GM21367 (cell line): Measurements from ENCODE around the gene MROH9.

Experiments used
- ATAC-seq: cut with Tn5 transposase; IDR thresholded peaks from one replicate; pipeline ENCODE4 v1.9.1; 2021; ENCODE audit not compliant: unreplicated experiment

MROH9 gene

GRCh38 chr1:170964506-170964905 is 29.2 kb downstream of the MROH9 start:
- ATAC-seq, result no peak

GRCh38 chr1:170967042-170967910 is 31.9 kb downstream of the MROH9 start:
- peak; percentile 67 for ATAC-seq

GRCh38 chr1:170970256-170970655 is 34.9 kb downstream of the MROH9 start:
- no peak for ATAC-seq

GRCh38 chr1:170978371-170978910 is 43.1 kb downstream of the MROH9 start:
- ATAC-seq, result no peak

GRCh38 chr1:170985406-170985805 is 50.1 kb downstream of the MROH9 start:
- no peak for ATAC-seq

- ATAC-seq, result no peak
These were observed 51.6 kb downstream of the MROH9 start for GRCh38 chr1:170986901-170987300.

- ATAC-seq, result no peak
These were observed 52.1 kb downstream of the MROH9 start for GRCh38 chr1:170987424-170987823.

- no peak for ATAC-seq
These were observed 57.8 kb downstream of the MROH9 start for GRCh38 chr1:170993151-170993550.

GRCh38 chr1:170993717-170994116 is 58.4 kb downstream of the MROH9 start:
- ATAC-seq, result no peak

GRCh38 chr1:171014880-171015279 is 79.5 kb downstream of the MROH9 start:
- ATAC-seq, result no peak

GRCh38 chr1:171017426-171017825 is 82.1 kb downstream of the MROH9 start:
- no peak for ATAC-seq

- ATAC-seq, result no peak
These were observed 84.6 kb downstream of the MROH9 start for GRCh38 chr1:171019971-171020370.

GRCh38 chr1:171032822-171033702 is 97.7 kb downstream of the MROH9 start:
- no peak for ATAC-seq

- ATAC-seq, result no peak
These were observed 102.3 kb downstream of the MROH9 start for GRCh38 chr1:171037626-171038025.

GRCh38 chr1:171038284-171038683 is 103.0 kb downstream of the MROH9 start:
- no peak for ATAC-seq

- ATAC-seq, result no peak
These were observed 112.7 kb downstream of the MROH9 start for GRCh38 chr1:171048014-171048413.

- no peak for ATAC-seq
These were observed 117.6 kb downstream of the MROH9 start for GRCh38 chr1:171052977-171053376.

GRCh38 chr1:171055966-171056643 is 120.8 kb downstream of the MROH9 start:
- no peak for ATAC-seq

GRCh38 chr1:171061425-171062143 is 126.2 kb downstream of the MROH9 start:
- no peak for ATAC-seq

GRCh38 chr1:171062902-171063301 is 127.6 kb downstream of the MROH9 start:
- no peak for ATAC-seq
